HepG2 (cell line): ENCODE results near the gene ZMYND8. TPM values are rescaled to one million over a fixed set of nuclear protein-coding genes. Genes with fewer than 3 reads are reported as not detected.

Experiments
- CBFB ChIP-seq: sonication (generic); formaldehyde crosslinking; IDR thresholded peaks from 2 replicates; pipeline ENCODE4 v1.4.0; 2020; ENCODE audit warnings: missing genetic modification reagents
- EHMT2 ChIP-seq: fragments of 200-600 bp; sonication (generic); IDR thresholded peaks from 2 replicates; pipeline ENCODE4 v1.7.0; 2017; ENCODE audit warnings: antibody characterized with exemption, low read depth, low read length, borderline replicate concordance
- FOXC1 ChIP-seq: sonication (generic); formaldehyde crosslinking; IDR thresholded peaks from 2 replicates; pipeline ENCODE4 v1.8.0; 2022; ENCODE audit warnings: mild to moderate bottlenecking, missing genetic modification reagents, borderline replicate concordance
- GMEB1 ChIP-seq: sonication (generic); formaldehyde crosslinking; IDR thresholded peaks from 2 replicates; pipeline ENCODE4 v1.5.1; 2020; ENCODE audit warnings: missing genetic modification reagents, mild to moderate bottlenecking, borderline replicate concordance
- KDM3A ChIP-seq: IDR thresholded peaks from 2 replicates; pipeline ENCODE4 v1.6.1; 2018; ENCODE audit warnings: low read depth, missing compliant biosample characterization
- PRDM15 ChIP-seq: sonication (generic); formaldehyde crosslinking; IDR thresholded peaks from 2 replicates; pipeline ENCODE4 v1.4.0; 2020; ENCODE audit warnings: missing genetic modification reagents
- RCOR2 ChIP-seq: IDR thresholded peaks from 2 replicates; pipeline ENCODE4 v1.6.1; 2016; ENCODE audit warnings: missing biosample characterization, missing genetic modification reagents
- THAP11 ChIP-seq: IDR thresholded peaks from 2 replicates; pipeline ENCODE4 v1.6.1; 2016; ENCODE audit warnings: missing biosample characterization, missing genetic modification reagents
- TOPORS ChIP-seq: sonication (generic); formaldehyde crosslinking; IDR thresholded peaks from 2 replicates; pipeline ENCODE4 v1.8.0; 2023; ENCODE audit warnings: mild to moderate bottlenecking, missing genetic modification reagents
- TRIM24 ChIP-seq: sonication (generic); formaldehyde crosslinking; IDR thresholded peaks from 2 replicates; pipeline ENCODE4 v1.8.0; 2022; ENCODE audit warnings: mild to moderate bottlenecking, missing genetic modification reagents
- YY1 ChIP-seq: IDR thresholded peaks from 2 replicates; pipeline ENCODE4 v1.6.1; 2011; ENCODE audit warnings: low read length, low read depth, moderate library complexity, mild to moderate bottlenecking; ENCODE audit not compliant: insufficient read depth, insufficient replicate concordance
- ZHX1 ChIP-seq: sonication (generic); formaldehyde crosslinking; IDR thresholded peaks from 2 replicates; pipeline ENCODE4 v1.8.1; 2022; ENCODE audit warnings: low read depth, mild to moderate bottlenecking, missing genetic modification reagents
- ZNF441 ChIP-seq: sonication (generic); formaldehyde crosslinking; IDR thresholded peaks from 2 replicates; pipeline ENCODE4 v1.7.0; 2021; ENCODE audit warnings: missing genetic modification reagents, borderline replicate concordance
- ZNF512B ChIP-seq: sonication (generic); formaldehyde crosslinking; IDR thresholded peaks from 2 replicates; pipeline ENCODE4 v1.5.1; 2020; ENCODE audit warnings: missing genetic modification reagents, mild to moderate bottlenecking, borderline replicate concordance
- ZNF75D ChIP-seq: sonication (generic); formaldehyde crosslinking; IDR thresholded peaks from 2 replicates; pipeline ENCODE4 v1.8.1; 2023; ENCODE audit warnings: missing genetic modification reagents, mild to moderate bottlenecking, borderline replicate concordance
- ZNF878 ChIP-seq: sonication (generic); formaldehyde crosslinking; IDR thresholded peaks from 2 replicates; pipeline ENCODE4 v1.8.1; 2023; ENCODE audit warnings: mild to moderate bottlenecking, missing genetic modification reagents, moderate library complexity
- polyA plus RNA-seq, 8 experiments: library from polyadenylated mRNA; depleted of rRNA in 3 of 8; stranded (reverse) in 7 of 8; unstranded in 1 of 8; fragments of >200 nt; fragmentation: Illumina TruSeq in 4 of 8; extraction: Trizol in 4 of 8; gene quantifications; 2 replicates each; pipeline versions ENCODE4 v1.2.1 to v1.2.3, GENCODE V29; 2011 to 2016; ENCODE audit warnings: low read depth in 4 of 8, missing spikeins in 1 of 8, mixed read lengths in 1 of 8; ENCODE audit not compliant: insufficient read depth in 1 of 8
- total RNA-seq, 5 experiments: library from RNA; depleted of rRNA; stranded (reverse); fragments of >200 nt; fragmentation: Illumina TruSeq; extraction: Trizol; gene quantifications; 2 replicates each; pipeline ENCODE4 v1.2.3, GENCODE V29; 2016; ENCODE audit warnings: low read depth in 1 of 5

The ZMYND8 gene
- total and polyA plus RNA-seq, 2 of the 13 experiments (the other 11 are each of a cell fraction or from before 2014, with no cell fraction given) = 53.9 to 84.7 TPM

DNA sequence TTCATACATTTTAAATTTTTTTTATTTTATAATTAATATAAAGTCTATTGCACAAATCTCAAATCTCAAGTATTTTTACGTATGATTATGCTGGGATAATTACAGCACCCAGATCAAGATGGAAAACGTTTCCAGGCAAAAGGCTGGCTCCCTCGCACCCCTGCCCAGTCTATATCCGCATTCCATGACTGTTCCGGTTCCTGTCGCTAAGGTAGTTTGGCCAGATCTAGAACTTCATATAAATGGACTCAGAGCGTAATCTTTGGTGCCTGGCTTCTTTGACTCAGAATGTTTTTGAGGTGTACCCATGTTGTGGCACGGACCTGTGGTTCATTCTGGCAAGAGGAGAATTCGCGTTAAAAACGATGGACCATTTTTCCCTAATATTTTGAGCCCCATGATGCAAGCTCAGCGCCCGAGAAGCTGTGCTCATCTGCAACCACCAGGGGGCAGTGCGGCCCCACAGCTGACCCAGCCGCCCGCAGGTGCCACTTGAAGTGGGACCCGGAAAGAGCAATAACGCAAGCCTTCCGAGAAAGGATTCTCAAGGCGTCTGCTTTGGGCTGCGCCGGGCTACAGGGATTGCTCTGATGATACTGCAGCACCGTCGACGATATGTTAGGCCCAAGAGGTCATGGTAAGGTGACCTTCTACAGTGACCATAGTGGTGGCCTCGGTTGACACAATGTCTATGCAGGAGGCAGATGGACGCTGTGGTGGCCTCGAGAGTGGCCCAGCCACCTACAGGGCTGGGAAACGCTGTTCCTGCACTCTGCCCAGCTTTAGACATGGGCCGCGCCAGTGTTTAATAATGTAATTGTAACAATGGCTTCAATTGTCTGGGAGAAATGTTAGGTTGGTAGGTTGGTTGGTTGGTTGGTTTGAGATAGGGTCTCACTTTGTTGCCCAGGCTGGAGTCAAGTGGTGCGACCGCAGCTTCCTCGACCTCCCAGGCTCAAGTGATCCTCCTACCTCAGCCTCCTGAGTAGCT is 160.1 kb downstream of the ZMYND8 start (continued):
- no peak for TF ChIP-seq PRDM15 (CRISPR knock-in tag)
- TF ChIP-seq ZNF75D (CRISPR knock-in tag) = 0 out of 2 replicates have a peak, but pooled peaks have one; percentile 12
- TF ChIP-seq CBFB (CRISPR knock-in tag) = peak; percentile 75; the same call in 1 of the 2 replicates
- peak; percentile 86; the same call in 1 of the 2 replicates for TF ChIP-seq KDM3A
- TF ChIP-seq GMEB1 = peak; percentile 62; the same call in 1 of the 2 replicates
- TF ChIP-seq ZHX1 = no peak
- no peak for TF ChIP-seq EHMT2
- TF ChIP-seq RCOR2 = peak; percentile 29; the same call in 1 of the 2 replicates
- no peak for TF ChIP-seq TRIM24 (CRISPR knock-in tag)
- no peak for TF ChIP-seq TOPORS (CRISPR knock-in tag)
- peak; percentile 79 for TF ChIP-seq THAP11 (CRISPR knock-in tag)
- TF ChIP-seq ZNF512B = 0 out of 2 replicates have a peak, but pooled peaks have one; percentile 83
- TF ChIP-seq ZNF441 (CRISPR knock-in tag) = no peak
- no peak for TF ChIP-seq ZNF878 (CRISPR knock-in tag)
- peak; percentile 68; the same call in 1 of the 2 replicates for TF ChIP-seq FOXC1 (CRISPR knock-in tag)
- no peak for TF ChIP-seq YY1
